ENCODE measurements around the gene C7orf33.

C7orf33 gene

DNA sequence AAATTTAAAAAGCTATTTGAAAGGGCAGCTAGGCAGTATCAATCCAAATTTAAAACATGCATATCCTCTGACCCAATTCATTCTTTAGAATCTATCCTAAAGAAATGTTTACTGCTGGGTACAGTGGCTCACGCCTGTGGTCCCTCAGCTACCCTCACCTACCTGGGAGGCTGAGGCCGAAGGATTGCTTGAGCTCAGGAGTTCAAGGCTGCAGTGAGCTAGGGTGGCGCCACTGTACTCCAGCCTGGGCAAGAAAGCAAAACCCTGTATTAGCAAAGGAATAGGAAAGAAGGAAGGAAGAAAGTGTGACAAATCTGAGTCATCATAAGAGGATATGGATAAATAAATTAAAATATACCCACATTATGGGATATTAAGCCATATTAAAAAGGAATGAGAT lies 36.3 kb downstream of the C7orf33 start:
- DNase-seq (ENCODE audit: low read depth in 2 of 2): no peak

DNA sequence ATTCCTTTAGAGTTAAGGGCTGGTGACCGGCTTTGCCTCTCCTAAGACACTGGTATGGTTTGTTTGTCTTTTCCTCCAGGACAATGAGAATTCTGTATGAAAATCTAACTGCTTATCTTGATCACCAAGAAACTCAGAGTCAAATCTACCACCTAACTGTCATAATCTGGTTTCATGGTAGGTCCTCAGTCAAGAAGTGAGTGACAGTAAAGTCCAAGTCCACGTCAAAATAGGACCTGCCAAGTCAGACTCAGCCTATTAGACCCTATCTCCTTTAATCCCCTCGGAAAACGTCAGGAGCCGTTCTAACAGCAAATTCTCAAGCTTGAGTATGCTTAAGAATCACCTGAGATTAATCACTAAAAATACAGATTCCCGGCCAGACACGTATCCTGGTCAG lies 37.4 kb downstream of the C7orf33 start:
- DNase-seq (ENCODE audit: low read depth in 2 of 2): no peak

DNA sequence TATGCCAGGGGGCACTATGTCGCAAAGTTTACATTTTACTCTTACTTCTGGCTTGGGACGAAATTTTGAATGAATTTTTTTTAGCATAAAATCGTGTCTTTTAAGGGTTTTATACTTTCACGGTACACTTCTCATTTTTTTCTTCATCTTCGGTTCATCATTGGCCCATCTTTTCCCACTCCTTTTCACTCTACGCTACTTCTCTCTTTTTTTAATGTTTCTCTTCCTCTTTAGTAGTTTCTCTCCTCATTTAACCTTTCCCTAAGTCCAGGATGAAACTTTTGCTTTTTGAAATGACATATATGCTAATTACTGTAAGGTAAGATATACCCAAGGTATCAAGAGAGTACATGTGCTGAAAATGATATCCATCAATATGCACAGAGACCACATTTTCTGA lies 39.5 kb downstream of the C7orf33 start:
- DNase-seq (ENCODE audit: low read depth in 2 of 2): no peak

DNA sequence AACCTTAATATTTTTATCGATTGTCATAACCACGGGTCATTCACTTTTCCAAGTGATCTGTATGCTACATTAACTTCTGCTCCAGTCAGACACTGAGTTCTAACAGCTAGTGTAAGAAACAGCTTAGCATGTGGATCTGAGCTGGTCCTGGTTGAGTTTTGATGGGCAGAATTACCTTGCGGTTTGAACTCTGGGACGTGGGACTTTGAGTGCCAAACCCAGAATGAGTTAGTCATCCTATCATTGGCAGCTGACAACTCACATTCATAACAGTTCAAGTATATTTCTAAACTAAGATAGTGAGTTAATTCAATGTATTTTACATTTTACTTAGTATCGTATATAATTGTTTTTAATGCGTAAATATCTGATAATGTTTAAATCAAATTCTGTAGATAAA lies 43.2 kb downstream of the C7orf33 start:
- DNase-seq (ENCODE audit: low read depth in 2 of 2): no peak

DNA sequence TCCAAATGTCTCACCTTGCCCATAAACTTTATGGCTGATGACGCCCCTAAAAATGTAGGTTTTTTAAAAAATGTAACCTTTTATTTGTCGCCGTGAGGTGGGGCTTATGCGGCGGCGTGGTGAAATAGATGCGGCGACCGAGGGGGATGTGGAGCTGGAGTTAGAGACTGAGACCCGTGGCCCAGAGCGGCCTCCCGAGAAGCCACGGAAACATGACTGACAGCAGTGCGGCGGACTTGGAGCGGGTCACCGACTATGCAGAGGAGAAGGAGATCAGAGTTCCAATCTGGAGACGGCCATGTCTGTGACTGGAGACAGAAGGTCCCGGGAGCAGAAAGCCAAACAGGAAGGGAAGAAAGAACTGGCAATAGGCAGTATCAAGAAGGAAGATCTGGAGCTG lies 46.5 kb downstream of the C7orf33 start:
- no peak for DNase-seq (ENCODE audit: low read depth in 2 of 2)

DNA sequence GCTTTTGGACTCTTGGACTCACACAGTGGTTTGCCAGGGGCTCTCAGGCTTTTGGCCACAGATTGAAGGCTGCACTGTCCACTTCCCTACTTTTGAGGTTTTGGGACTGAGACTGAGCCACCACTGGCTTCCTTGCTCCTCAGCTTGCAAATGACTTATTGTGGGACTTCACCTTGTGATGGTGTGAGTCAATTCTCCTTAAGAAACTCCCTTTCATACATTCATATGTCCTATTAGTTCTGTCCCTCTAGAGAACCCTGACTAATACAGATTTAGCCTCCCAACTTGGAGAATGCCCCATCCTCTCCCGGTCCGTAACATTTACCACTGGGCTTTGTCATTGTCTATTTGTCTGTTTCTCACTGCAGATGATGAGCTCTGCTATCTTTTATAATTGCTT lies 55.3 kb downstream of the C7orf33 start:
- no peak for DNase-seq (ENCODE audit: low read depth in 2 of 2)

DNA sequence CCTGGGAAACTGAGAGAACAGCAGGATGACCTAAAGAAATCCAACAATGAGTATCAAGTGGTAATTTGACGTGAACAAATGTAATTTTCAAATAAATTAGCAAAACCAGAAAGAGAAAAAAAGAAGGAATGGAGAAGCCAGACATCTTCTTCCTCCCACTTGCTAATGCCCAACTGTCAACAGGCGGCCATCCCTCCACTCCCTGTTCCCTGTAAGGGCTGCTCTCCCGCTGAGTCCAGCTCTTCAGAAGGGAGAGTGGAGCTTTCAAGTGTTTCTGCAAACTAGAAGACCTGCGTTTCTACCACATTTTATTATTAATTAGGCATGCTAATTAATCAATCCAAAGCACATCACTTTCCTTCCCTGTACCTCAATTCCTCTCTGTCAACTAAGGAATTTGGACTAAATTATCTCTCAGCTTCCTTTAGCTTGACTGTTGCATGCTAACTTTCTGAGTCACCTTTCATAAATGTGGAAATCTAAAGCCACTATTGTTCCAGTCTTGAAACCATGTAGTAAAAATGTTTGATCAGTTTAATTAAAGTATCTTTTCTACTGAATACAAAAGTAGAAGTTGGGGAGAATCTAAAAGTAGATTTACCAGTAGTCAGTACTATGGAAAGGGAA lies 59.8 kb downstream of the C7orf33 start:
- DNase-seq (ENCODE audit: low read depth in 2 of 2): no peak

DNA sequence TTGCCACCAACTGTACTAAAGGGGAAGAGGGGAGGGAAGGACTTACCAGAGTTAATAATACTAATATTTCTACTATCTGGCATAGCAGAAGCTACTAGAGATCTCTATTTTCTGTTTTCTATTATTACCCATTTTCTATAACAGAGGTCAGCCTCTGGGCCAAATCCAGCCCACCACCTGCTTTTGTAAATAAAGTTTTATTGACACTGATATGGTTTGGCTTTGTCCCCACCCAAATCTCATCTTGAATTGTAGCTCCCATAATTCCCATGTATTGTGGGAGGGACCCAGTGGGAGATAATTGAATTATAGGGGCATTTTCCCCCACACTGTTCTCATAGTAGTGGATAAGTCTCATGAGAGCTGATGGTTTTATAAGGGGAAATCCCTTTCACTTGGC lies 62.2 kb downstream of the C7orf33 start:
- DNase-seq (ENCODE audit: low read depth in 2 of 2): no peak

DNA sequence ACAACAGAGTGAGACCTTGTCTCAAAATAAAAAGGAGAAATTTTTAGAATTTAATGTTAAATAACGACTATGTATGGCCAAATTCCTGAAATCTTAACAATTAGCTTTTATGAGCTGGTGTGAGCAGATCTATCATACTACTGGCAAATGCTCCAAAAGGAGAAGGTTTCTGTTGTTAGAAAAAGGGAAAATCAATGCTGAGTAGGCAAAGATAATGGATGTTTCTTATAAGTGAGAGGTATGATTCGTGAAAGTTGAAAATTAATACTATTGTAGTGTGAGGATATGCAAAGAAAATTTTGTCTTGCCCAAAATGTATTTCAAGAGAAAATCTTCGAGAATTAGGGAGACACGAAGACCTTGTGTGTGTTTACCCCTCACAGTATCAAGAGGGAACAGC lies 67.4 kb downstream of the C7orf33 start:
- DNase-seq (ENCODE audit: low read depth in 2 of 2): no peak

DNA sequence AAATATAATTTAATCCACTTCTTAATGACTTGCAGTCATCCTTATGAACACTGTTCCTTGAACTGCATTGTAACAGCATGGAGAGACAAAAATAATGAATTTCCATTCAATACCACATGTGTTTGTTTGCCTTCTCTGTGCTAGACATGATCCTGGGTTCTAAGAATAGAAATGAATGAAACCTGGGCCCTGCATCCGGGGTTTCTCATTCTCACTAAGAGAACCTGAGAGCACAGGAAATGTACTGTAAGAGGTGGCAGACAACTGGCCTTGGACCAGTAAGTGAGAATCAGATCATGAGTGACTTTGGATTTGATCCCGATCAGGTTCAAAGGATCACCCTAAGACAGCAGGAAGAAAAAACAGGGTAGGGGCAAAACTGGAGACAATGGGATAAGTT lies 70.9 kb downstream of the C7orf33 start:
- DNase-seq (ENCODE audit: low read depth in 2 of 2): no peak

DNA sequence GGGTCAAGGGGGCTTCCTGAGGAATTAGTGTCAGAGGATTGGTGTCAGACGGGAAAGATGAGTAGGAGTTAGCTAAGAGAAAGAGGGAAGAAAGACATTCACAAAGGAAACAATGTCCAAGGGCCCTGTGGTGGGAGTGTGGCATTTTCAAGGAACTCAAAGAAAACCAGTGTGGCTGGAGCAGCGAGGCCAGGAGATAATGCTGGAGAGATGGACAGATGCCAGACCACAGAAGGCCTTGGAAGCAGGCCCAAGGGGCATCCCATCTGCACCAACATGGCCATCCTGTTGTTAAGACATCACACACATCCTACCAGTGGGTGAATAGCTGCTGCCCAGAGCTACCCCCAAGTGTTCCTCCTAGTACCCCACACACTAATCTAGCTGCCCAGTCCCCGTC lies 72.1 kb downstream of the C7orf33 start:
- DNase-seq (ENCODE audit: low read depth in 2 of 2): no peak

DNA sequence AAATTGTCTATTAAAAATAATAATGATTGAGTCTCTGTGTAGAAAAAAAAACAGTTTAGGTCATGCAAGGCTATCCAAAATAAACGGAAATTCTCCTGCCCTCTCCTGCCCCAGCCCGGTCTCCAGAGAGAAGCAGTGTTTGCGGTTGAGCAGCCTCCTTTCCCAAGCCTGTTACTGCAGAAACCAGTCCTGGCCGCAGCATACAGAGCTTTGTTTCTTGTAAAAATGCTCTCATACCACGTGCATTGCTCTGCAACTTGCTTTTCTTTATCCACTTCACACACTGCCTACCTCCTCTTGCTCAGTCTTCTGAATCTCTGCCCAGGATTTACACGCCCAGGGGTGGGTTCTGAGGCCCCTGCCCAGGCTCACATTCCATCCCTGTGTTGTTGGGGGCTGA lies 73.8 kb downstream of the C7orf33 start:
- no peak for DNase-seq (ENCODE audit: low read depth in 2 of 2)

DNA sequence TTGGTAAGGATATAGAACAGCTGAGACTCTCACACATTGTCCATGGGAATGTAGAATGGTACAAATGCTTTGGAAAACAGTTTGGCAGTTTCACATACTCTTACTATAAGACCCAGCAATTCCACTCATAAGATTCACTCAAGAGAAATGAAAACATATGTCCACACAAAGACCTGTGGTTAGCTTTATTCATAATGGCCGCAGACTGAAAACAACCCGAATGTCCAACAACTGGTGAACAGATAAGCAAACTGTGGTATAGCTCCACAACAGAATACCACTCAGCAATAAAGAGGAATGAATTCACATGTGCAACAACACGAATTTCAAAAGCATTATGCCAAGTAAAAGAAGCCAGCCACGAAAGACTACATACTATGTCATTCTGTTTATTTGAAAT lies 74.7 kb downstream of the C7orf33 start:
- DNase-seq (ENCODE audit: low read depth in 2 of 2): no peak

Data from stimulated activated CD4-positive, alpha-beta T cell treated with anti-CD3 and anti-CD28 coated beads, Interleukin-1b, Interleukin-23, amount 100 ng/mL, for 4 hours (primary cell).